ENCODE data around the gene CAMK2A.

CAMK2A gene

GRCh38 chr5:150184990-150185912 lies 104.3 kb downstream of the CAMK2A start:
- Histone ChIP-seq H3K36me3 (ENCODE audit: control insufficient read depth, insufficient read depth, low read length, severe bottlenecking) (no peaks in the 10 kb centered on the region), H3K9me3 (ENCODE audit: control insufficient read depth, low read length) (no peaks in the 10 kb centered on the region), H3K4me1 (ENCODE audit: control insufficient read depth, insufficient read depth, low read length) (peaks cover 13% of the 10 kb centered on the region), H3K27me3 (replicated peaks; ENCODE audit: control insufficient read depth, insufficient read depth, low read length) (peaks cover 26% of the 10 kb centered on the region), H3K9ac (ENCODE audit: low read length) (no peak overlapping the region), H3K4me3 (ENCODE audit: low read length) (no peak overlapping the region)
- no peak for DNase-seq (ENCODE audit: low read depth)

DNA sequence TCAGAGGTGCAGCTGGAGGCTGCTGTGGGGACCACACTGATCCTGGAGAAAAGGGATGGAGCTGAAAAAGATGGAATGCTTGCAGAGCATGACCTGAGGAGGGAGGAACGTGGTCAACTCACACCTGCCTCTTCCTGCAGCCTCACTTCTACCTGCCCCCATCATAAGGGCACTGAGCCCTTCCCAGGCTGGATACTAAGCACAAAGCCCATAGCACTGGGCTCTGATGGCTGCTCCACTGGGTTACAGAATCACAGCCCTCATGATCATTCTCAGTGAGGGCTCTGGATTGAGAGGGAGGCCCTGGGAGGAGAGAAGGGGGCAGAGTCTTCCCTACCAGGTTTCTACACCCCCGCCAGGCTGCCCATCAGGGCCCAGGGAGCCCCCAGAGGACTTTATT lies 105.6 kb downstream of the CAMK2A start:
- Histone ChIP-seq H3K36me3 (ENCODE audit: control insufficient read depth, insufficient read depth, low read length, severe bottlenecking) (no peaks in the 10 kb centered on the region), H3K9ac (ENCODE audit: low read length) (no peak overlapping the region), H3K27me3 (replicated peaks; ENCODE audit: control insufficient read depth, insufficient read depth, low read length) (peaks cover 15% of the 10 kb centered on the region), H3K4me1 (ENCODE audit: control insufficient read depth, insufficient read depth, low read length) (peaks cover 25% of the 10 kb centered on the region), H3K4me3 (ENCODE audit: low read length) (no peak overlapping the region), H3K9me3 (ENCODE audit: control insufficient read depth, low read length) (no peaks in the 10 kb centered on the region)
- no peak for DNase-seq (ENCODE audit: low read depth)

DNA sequence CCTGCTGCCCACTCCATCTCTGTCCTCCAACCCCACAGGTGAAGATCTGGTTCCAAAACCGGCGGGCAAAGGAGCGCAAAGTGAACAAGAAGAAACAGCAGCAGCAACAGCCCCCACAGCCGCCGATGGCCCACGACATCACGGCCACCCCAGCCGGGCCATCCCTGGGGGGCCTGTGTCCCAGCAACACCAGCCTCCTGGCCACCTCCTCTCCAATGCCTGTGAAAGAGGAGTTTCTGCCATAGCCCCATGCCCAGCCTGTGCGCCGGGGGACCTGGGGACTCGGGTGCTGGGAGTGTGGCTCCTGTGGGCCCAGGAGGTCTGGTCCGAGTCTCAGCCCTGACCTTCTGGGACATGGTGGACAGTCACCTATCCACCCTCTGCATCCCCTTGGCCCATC lies 106.1 kb downstream of the CAMK2A start:
- DNase-seq (ENCODE audit: low read depth), result no peak
- Histone ChIP-seq H3K9ac (ENCODE audit: low read length) (no peak overlapping the region), H3K36me3 (ENCODE audit: control insufficient read depth, insufficient read depth, low read length, severe bottlenecking) (no peaks in the 10 kb centered on the region), H3K9me3 (ENCODE audit: control insufficient read depth, low read length) (no peaks in the 10 kb centered on the region), H3K4me1 (ENCODE audit: control insufficient read depth, insufficient read depth, low read length) (peaks cover 26% of the 10 kb centered on the region), H3K27me3 (replicated peaks; ENCODE audit: control insufficient read depth, insufficient read depth, low read length) (peaks cover 10% of the 10 kb centered on the region), H3K4me3 (ENCODE audit: low read length) (no peak overlapping the region)

GRCh38 chr5:150182774-150183173 lies 106.8 kb downstream of the CAMK2A start:
- Histone ChIP-seq H3K4me1 (ENCODE audit: control insufficient read depth, insufficient read depth, low read length) (peaks cover 26% of the 10 kb centered on the region), H3K9me3 (ENCODE audit: control insufficient read depth, low read length) (no peaks in the 10 kb centered on the region), H3K4me3 (ENCODE audit: low read length) (no peak overlapping the region), H3K27me3 (replicated peaks; ENCODE audit: control insufficient read depth, insufficient read depth, low read length) (peaks cover 3% of the 10 kb centered on the region), H3K36me3 (ENCODE audit: control insufficient read depth, insufficient read depth, low read length, severe bottlenecking) (no peaks in the 10 kb centered on the region), H3K9ac (ENCODE audit: low read length) (no peak overlapping the region)
- DNase-seq (ENCODE audit: low read depth), result no peak

DNA sequence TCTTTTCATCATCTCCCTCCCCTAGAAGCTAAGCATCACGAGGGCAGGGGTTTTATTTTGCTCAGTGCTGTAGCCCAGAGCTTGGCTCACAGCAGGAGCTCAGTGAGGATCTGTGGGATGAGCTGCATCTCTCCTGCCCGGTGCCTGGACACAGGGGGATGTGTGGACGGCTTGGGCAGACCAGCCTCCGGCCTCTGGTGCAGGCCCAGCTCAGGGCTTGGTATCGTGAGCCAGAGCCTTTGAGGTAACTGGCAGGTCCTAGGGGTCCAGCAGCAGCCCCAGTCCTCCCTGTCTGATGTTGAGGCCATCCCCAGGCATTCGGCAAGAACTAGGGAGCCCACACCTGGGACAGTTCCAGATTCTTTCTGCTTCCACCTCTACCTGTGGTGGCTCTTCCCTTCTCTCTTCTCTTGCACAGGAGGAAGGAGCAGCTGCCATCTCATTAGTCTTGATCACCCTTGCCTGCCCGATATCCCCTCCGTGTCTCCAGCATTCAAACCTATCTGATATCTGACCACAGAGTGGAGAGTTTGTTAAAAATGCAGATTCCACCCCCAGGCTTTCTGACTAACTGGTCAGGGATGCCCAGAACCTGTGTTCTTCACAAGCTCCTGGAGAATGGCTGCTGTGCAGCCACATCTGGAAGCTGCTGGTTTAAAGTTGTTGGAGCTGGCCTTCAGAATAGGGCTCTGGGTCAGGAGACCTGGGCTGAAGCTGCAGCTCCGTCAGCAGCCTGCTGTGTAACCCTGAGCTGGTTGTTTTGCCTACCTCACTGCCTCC lies 107.6 kb downstream of the CAMK2A start:
- no peak overlapping the region for H3K9ac ChIP-seq (ENCODE audit: low read length)
- H3K4me3 ChIP-seq (ENCODE audit: low read length), result no peak overlapping the region
- H3K9me3 ChIP-seq (ENCODE audit: control insufficient read depth, low read length), result no peaks in the 10 kb centered on the region
- no peaks in the 10 kb centered on the region for H3K36me3 ChIP-seq (ENCODE audit: control insufficient read depth, insufficient read depth, low read length, severe bottlenecking)
- H3K27me3 ChIP-seq (replicated peaks; ENCODE audit: control insufficient read depth, insufficient read depth, low read length), result no peaks in the 10 kb centered on the region
- H3K4me1 ChIP-seq (ENCODE audit: control insufficient read depth, insufficient read depth, low read length), result peaks cover 26% of the 10 kb centered on the region
- no peak for DNase-seq (ENCODE audit: low read depth)

- Histone ChIP-seq H3K4me3 (ENCODE audit: low read length) (no peak overlapping the region), H3K27me3 (replicated peaks; ENCODE audit: control insufficient read depth, insufficient read depth, low read length) (no peaks in the 10 kb centered on the region), H3K4me1 (ENCODE audit: control insufficient read depth, insufficient read depth, low read length) (peaks cover 26% of the 10 kb centered on the region), H3K9ac (ENCODE audit: low read length) (peak overlapping the region; percentile 74), H3K9me3 (ENCODE audit: control insufficient read depth, low read length) (no peaks in the 10 kb centered on the region), H3K36me3 (ENCODE audit: control insufficient read depth, insufficient read depth, low read length, severe bottlenecking) (no peaks in the 10 kb centered on the region)
- no peak for DNase-seq (ENCODE audit: low read depth)
Observed at GRCh38 chr5:150181027-150181426, 108.5 kb downstream of the CAMK2A start.

DNA sequence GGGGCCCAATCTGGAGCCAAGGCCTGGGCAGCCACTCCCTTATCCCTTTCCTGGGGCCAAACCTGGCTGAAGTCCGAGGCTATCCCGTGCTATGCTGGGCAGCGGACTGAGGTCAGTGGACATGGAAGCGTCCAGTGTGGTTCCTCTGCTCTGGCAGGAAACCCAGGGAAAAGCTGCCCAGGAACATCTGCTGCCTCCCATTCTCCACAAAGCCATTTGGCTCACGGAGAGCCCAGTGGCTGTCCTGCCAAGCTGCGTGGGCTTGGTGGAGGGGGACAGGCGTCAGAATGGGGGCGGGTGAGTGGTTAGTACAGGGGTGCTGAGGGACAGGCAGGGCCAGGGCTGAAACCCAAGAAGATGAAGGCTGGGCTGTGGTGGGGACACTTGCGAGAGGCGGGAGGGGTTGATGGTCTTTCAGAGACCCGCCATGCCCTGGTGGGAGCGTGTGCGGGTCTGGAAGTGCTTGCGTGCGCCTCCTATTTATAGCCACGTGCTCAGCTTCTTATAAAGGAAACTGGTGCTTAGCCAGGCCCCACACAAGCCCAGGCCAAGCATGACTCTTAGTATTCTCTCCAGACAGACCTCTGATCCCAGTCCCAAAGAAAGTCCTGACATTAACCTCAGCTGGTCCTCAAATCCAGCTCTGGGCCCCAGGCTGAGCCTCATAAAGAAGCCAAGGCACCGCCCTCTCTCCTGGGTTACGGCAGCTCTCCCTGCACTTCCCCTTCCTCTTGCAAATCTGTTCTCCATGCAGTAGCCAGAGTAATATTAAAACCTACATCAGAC lies 109.1 kb downstream of the CAMK2A start:
- Histone ChIP-seq H3K27me3 (replicated peaks; ENCODE audit: control insufficient read depth, insufficient read depth, low read length) (no peaks in the 10 kb centered on the region), H3K36me3 (ENCODE audit: control insufficient read depth, insufficient read depth, low read length, severe bottlenecking) (no peaks in the 10 kb centered on the region), H3K9me3 (ENCODE audit: control insufficient read depth, low read length) (no peaks in the 10 kb centered on the region), H3K9ac (ENCODE audit: low read length) (peak overlapping the region; percentile 74), H3K4me1 (ENCODE audit: control insufficient read depth, insufficient read depth, low read length) (peaks cover 26% of the 10 kb centered on the region), H3K4me3 (ENCODE audit: low read length) (no peak overlapping the region)
- DNase-seq (ENCODE audit: low read depth), result no peak

GRCh38 chr5:150179019-150179620 lies 110.5 kb downstream of the CAMK2A start:
- Histone ChIP-seq H3K36me3 (ENCODE audit: control insufficient read depth, insufficient read depth, low read length, severe bottlenecking) (no peaks in the 10 kb centered on the region), H3K4me3 (ENCODE audit: low read length) (no peak overlapping the region), H3K9me3 (ENCODE audit: control insufficient read depth, low read length) (no peaks in the 10 kb centered on the region), H3K4me1 (ENCODE audit: control insufficient read depth, insufficient read depth, low read length) (peaks cover 26% of the 10 kb centered on the region), H3K27me3 (replicated peaks; ENCODE audit: control insufficient read depth, insufficient read depth, low read length) (no peaks in the 10 kb centered on the region), H3K9ac (ENCODE audit: low read length) (peak overlapping the region; percentile 74)
- no peak for DNase-seq (ENCODE audit: low read depth)

DNA sequence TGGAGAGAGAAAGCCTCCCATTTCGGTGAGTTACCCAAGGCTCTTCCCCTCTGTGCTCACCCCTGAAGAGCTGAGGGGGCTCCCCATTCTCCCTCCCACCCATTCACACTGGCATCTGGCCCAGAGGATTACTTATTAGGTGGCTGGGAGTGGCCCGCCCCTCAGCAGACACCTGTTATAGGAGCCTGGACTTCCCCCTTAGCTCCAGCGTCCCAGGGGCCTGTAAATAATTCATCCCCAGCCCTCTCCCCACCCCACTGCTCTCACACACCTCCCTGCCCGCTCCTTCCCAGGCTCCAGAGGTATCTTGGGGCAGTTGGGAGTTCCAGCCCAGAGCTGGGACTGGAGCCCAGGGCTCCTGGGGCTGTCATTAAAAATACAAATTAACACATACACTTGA lies 111.3 kb downstream of the CAMK2A start:
- Histone ChIP-seq H3K4me3 (ENCODE audit: low read length) (no peak overlapping the region), H3K36me3 (ENCODE audit: control insufficient read depth, insufficient read depth, low read length, severe bottlenecking) (no peaks in the 10 kb centered on the region), H3K9ac (ENCODE audit: low read length) (no peak overlapping the region), H3K27me3 (replicated peaks; ENCODE audit: control insufficient read depth, insufficient read depth, low read length) (no peaks in the 10 kb centered on the region), H3K9me3 (ENCODE audit: control insufficient read depth, low read length) (no peaks in the 10 kb centered on the region), H3K4me1 (ENCODE audit: control insufficient read depth, insufficient read depth, low read length) (peaks cover 26% of the 10 kb centered on the region)
- DNase-seq (ENCODE audit: low read depth), result no peak

DNA sequence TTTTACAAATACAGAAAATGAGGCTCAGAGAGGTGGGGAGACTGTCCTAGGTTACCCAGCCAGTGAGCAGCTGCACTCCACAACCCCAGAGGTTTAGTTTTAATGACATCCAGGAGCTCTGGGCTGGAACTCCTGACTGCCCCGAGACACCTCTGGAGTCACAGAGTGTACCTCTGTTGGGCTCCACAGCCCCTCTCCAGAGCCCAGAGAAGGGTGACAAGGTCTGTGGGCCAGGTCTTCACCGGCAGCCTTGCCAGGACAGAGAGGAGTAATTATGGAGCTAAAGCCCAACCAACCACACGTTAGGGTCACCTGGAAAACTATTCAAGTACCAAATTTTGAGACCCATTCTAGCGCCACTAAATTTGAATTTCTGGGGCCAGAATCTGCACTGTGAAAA lies 111.9 kb downstream of the CAMK2A start:
- DNase-seq (ENCODE audit: low read depth), result no peak
- H3K4me1 ChIP-seq (ENCODE audit: control insufficient read depth, insufficient read depth, low read length), result peaks cover 26% of the 10 kb centered on the region
- no peaks in the 10 kb centered on the region for H3K27me3 ChIP-seq (replicated peaks; ENCODE audit: control insufficient read depth, insufficient read depth, low read length)
- no peak overlapping the region for H3K9ac ChIP-seq (ENCODE audit: low read length)
- H3K36me3 ChIP-seq (ENCODE audit: control insufficient read depth, insufficient read depth, low read length, severe bottlenecking), result no peaks in the 10 kb centered on the region
- H3K9me3 ChIP-seq (ENCODE audit: control insufficient read depth, low read length), result no peaks in the 10 kb centered on the region
- no peak overlapping the region for H3K4me3 ChIP-seq (ENCODE audit: low read length)
